PC-3 (cell line): ENCODE data around the gene DERA.

Source experiments
- EZH2 ChIP-seq: fragments of 300-600 bp; sonication (generic); IDR thresholded peaks from one replicate; pipeline ENCODE4 v1.6.1; 2017; ENCODE audit warnings: antibody characterized with exemption, mild to moderate bottlenecking, low read length; ENCODE audit not compliant: unreplicated experiment
- TF ChIP-seq, protein P1 (sequence below): fragments of 300-600 bp; sonication (generic); conservative IDR thresholded peaks from 2 replicates; pipeline ENCODE4 v1.5.1; 2017; ENCODE audit warnings: antibody characterized with exemption, low read depth, mild to moderate bottlenecking, low read length

DNA sequence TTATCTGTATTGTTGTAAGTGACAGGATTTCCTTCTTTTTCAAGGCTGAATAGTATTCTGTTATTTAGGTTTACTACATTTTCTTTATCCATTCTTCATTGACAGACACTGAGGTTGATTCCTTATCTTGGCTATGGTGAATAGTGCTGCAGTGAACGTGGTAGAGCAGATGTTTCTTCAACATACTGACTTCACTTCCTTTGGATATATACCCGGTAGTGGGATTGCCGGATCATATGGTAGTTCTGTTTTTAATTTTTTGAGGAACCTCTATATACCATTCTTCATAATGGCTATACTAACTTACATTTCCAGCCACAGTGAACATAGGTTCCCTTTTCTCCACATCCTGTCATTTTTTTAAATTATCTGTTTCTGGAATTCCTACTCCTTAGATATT, 21.8 kb downstream of the DERA start:
- TF ChIP-seq EZH2 = no peak
- TF ChIP-seq, protein P1, sequence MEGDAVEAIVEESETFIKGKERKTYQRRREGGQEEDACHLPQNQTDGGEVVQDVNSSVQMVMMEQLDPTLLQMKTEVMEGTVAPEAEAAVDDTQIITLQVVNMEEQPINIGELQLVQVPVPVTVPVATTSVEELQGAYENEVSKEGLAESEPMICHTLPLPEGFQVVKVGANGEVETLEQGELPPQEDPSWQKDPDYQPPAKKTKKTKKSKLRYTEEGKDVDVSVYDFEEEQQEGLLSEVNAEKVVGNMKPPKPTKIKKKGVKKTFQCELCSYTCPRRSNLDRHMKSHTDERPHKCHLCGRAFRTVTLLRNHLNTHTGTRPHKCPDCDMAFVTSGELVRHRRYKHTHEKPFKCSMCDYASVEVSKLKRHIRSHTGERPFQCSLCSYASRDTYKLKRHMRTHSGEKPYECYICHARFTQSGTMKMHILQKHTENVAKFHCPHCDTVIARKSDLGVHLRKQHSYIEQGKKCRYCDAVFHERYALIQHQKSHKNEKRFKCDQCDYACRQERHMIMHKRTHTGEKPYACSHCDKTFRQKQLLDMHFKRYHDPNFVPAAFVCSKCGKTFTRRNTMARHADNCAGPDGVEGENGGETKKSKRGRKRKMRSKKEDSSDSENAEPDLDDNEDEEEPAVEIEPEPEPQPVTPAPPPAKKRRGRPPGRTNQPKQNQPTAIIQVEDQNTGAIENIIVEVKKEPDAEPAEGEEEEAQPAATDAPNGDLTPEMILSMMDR = no peak
